Activated gamma-delta T cell treated with anti-CD3 and anti-CD28 coated beads, Interleukin-2, amount 50 U/mL, for 16 hours (primary cell): Measurements from ENCODE around the gene TBC1D4.
"Not testable (repeated sequence)": the region's sequence is repeated elsewhere in the genome, so short reads cannot be mapped to it uniquely, and the experiment has no call there.

Source experiments
- DNase-seq: peaks from one replicate; pipeline ENCODE4 v3.0.0-alpha.2; 2020; ENCODE audit warnings: low read depth

The TBC1D4 gene

DNA sequence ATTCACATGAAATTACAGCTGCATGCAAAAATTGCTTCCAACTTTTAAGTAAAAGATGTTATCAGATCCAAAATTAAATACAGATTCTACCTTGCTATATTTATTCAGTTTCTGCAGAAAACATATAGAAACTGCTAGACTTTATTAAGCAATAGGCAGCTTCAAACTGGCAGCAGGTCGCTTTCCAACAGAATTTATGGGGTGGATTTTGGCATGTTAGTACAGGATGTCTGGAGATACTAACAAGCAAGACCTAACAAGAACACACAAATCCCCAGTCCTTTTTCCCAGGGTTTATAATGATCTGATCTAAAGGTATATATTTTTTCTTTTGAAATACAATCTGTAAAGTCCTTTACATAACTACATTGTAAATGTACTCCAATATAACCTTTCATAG, 27.5 kb downstream of the TBC1D4 start:
- no peak for DNase-seq

DNA sequence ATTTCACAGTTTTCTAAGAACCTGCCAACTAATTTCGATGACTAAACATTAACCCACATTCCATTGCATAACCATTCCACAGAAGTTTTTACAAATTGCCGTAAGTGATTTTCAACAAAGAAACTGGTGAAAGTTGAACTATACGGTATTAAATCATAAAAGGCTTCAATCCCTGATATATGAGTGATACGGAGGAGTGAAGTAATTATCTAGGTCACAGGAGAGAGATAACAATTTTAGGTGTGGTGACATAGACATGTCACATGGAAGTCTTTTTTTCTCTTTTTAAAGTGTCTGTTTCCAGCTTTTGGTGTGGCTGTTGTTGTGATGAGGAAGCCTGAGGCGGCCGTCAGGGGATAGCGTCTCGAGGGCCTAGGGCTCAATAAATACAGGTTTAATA, 29.4 kb downstream of the TBC1D4 start:
- DNase-seq, result no peak

DNA sequence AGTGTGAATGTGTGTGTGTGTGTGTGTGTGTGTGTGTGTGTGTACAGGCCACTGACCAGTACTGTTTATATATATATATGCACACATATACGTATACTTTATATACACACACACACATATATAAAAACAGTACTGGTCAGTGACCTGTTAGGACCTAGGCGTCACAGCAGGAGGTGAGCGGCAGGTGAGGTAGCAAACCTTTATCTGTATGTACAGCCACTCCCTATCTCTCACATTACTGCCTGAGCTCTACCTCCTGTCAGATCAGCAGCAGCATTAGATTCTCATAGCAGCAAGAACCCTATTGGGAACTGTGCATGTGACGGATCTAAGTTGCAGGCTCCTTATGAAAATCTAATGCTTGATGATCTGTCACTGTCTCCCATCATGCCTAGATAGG, 34.5 kb downstream of the TBC1D4 start:
- no peak for DNase-seq

DNA sequence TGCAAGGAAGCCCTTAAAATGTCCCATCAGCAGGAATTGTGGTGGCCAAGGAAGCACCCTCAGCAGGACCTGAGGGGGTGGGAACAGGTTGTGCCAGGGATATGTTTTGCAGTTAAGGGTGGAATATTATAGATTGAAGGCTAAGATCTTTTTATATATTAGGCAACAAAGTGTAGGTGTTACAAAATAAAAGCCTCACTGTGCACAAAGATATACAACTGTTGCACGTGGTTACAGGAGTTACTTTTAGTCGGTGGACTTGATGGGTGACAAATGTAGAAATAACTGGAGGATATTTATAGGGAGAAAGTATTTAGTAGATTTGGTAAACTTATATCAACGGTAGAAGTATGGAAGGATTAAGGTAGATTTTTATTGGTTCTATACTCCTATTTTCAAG, 35.1 kb downstream of the TBC1D4 start:
- DNase-seq, result no peak

DNA sequence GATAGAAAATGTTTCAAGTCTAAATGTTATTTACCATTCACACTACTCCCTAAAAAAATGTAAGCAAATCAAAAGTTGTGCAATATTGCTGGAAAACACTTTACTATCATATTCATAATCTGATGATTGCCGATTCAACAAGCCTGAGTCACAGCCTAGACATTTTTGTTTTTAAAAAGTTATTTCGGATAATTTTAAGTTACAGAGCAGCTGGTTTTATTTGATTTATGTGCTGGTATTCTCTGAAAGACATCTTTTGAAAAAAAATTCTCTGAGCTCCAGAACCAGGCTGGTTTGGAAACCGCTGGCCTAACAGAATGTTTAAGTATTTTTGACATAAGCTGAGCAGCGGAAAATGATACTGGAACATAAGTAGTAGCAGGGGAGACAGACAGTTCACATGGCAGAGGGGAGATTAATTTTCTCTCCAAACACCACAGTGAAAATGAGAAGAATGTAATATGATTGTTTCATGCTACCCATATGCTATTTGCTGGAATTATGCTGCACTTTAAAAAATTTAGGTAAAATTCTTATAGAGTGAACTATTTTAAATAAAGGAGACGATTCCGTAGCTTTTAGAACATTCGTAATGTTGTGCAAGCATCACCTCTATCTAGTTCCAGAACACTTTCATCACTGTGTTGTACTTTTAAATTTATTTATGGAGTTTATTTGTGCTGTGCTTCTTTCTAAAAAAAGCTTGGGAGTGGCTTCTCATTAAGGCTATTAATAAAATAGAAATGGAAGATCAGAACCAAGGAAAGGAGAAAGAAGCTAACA, 36.1 kb downstream of the TBC1D4 start:
- DNase-seq, result no peak

DNA sequence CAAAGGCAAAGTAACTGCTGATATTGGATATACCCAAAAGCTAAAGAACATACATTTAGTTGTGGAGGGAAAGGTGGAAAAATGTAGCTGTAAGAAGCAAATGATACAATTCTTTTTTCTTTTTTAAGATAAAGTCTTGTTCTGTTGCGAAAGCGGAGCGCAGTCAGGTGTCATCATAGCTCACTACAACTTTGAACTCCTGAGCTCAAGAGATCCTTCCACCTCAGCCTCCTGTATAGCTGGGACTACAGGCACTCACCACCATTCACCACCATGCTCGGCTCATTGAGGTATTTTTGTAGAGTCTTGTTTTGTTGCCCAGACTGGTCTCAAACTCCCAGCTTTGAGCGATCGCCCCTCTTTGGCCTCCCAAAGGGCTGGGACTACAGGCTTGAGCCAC, 38.0 kb downstream of the TBC1D4 start:
- DNase-seq, result no peak

- no peak for DNase-seq
These were observed 38.5 kb downstream of the TBC1D4 start for GRCh38 chr13:75443356-75443958.

DNA sequence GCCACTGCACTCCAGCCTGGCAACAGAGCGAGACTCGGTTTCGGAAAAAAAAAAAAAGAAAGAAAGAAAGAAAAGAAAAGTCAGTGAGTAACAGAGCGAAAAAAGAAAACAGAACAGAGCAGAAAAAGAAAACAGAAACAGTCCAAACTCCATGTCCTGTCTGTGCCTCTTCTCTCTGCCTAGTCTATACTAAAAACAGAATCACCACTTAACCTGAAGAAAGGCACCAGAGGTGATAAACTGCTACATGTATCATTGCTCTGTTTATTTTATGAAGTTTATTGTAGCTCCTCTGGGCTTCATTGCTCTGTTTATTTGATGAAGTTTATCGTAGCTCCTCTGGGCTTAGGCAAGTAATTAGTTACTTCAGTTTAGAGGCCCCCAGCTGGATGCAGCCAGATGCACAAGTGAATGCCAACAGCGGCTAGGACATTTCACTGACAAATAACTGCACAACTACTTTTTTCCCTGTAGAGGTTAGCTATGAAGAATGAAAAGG, 39.2 kb downstream of the TBC1D4 start:
- no peak for DNase-seq

DNA sequence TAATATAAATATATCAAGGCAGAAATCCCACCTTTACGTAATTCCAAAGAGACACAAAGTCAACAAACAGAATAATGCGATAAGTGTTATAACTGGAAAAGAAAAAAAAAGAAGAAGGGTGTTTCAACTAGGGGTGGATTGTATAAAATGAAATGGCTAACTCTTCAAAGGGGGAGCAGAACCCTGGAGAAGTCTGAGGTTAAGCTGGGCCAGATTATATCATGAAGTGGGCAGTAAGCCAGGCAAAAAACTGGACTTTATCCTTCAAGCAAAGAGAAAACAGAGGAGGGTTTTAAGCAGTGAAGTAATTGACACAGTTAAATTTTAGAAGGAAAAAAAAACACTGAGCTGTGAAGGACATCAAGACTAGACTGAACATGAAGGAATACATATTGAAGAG, 41.9 kb downstream of the TBC1D4 start:
- no peak for DNase-seq

- DNase-seq, result no peak
These were observed 44.2 kb downstream of the TBC1D4 start for GRCh38 chr13:75437582-75438318.

GRCh38 chr13:75434126-75434525, 47.8 kb downstream of the TBC1D4 start:
- not testable (repeated sequence) for DNase-seq

DNA sequence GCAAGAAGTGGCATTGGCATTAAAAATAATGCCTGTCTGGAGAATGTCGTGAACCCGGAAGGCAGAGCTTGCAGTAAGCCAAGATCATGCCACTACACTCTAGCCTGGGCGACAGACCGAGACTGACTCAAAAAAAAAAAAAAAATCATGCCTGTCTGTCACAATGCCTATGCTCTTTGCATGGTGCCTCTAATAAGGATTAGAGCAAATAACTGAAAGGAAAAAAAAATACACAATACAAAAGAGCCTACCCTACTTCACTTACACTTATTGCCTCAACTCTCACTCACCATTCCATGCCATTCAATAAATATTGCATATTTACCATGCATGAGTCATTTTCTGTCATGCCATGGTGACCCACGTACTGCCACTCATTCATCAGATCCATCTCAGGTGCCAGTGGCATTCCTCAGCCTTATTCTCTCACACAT, 49.1 kb downstream of the TBC1D4 start:
- no peak for DNase-seq

GRCh38 chr13:75432045-75432444, 49.9 kb downstream of the TBC1D4 start:
- DNase-seq, result no peak

- DNase-seq, result no peak
These were observed 51.3 kb downstream of the TBC1D4 start for GRCh38 chr13:75430436-75431209.

DNA sequence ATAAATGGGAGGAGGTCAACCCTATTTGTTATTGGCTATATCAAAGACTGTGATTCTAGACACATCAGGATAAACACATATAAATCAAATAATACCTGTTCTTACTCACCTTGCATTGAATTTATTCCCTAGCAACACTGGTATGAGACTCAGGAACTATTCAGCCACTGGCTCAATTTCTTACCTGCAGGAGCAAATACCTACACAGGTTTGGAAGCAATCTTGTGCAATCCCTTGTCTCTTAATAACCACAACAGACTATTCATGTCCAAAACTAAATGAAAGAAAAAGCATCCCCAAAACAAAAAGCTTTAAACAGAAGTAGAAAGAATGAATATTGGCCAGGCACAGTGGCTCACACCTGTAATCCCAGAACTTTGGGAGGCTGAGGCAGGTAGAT, 55.5 kb downstream of the TBC1D4 start:
- no peak for DNase-seq

DNA sequence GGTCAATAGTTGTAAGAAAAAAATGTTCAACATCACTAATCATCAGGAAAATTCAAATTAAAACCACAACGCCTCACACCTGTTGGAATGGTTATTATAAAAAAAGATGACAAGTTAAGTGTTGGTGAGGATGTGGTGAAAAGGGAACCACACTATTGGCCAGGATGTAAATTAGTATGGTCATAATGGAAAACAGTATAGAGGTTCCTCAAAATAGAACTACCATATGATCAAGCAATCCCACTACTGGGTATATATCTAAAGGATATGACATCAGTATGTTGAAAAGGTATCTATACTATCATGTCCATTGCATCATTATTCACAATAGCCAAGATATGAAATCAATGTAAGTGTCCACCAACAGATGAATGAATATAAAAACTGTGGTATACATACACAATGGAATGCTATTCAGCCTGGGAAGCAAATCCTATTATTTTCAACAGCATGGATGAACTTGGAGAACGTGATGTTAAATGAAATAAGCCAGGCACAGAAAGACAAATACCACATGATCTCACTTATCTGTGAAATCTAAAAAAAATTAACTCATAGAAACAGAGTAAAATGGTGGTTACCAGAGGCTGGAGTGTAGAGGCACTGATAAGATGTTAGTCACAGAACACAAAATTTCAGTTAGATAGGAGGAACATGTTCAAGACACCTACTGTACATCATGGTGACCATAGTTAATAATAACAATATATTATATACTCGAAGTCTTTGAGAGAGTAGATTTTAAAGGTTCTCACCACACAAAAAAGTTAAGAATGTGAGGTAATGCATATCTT, 56.6 kb downstream of the TBC1D4 start:
- DNase-seq, result no peak

DNA sequence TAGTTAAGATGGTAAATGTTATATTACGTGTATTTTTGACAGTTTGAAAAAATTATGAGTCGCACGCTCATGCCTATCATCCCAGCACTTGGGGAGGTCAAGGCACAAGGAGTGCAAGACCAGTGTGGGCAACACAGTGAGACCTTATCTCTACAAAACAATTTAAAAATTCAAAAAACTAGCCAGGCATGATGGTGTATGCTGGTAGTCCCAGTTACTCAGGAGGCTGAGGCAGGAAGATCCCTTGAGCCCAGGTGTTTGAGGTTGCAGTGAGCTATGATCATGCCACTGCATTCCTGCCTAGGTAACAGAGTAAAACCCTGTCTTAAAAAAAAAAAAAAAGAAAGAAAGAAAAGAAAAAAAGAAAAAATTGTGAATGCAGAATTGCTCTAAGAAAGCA, 58.0 kb downstream of the TBC1D4 start:
- DNase-seq, result no peak

- no peak for DNase-seq
These were observed 59.9 kb downstream of the TBC1D4 start for GRCh38 chr13:75422028-75422427.

DNA sequence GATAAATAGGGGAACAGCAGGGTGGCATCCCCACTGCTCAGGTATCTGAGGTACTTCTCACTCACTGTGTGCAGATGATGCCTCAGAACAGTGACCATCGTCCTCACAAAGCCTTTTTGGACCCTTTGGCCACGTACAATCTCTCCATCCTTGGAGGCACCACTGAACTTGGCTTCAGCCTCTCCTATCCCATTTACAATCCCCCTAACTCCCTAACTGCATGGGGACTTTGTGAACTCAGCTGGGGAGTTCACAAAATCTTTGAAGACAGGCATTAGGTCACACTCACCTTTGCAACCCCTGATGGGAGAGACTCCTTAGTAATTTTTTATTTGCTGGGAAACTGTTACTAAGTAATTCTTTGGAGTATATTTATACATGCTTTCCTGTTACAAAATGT, 60.8 kb downstream of the TBC1D4 start:
- DNase-seq, result no peak

GRCh38 chr13:75419656-75420055, 62.3 kb downstream of the TBC1D4 start:
- no peak for DNase-seq

DNA sequence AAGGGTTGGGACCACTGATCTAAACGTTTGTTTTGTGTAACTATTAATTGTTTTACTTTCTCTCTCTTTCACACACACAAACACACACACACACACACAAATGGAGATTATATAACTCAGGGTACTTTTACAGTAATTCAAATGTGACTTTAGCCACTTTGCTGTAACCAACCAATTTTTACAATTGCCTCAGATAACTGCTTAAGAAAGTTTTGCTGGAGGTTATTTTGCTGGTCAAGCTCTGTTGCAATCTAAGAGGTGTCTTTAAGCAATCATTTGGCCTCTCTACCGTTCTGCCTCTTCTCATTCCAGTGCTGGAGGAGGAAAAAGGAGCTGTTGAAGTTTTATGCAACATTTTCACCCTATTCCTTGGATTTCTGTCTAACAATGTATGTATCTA, 63.0 kb downstream of the TBC1D4 start:
- DNase-seq, result no peak
